Measurements from ENCODE around the gene AMIGO1.

The AMIGO1 gene

DNA sequence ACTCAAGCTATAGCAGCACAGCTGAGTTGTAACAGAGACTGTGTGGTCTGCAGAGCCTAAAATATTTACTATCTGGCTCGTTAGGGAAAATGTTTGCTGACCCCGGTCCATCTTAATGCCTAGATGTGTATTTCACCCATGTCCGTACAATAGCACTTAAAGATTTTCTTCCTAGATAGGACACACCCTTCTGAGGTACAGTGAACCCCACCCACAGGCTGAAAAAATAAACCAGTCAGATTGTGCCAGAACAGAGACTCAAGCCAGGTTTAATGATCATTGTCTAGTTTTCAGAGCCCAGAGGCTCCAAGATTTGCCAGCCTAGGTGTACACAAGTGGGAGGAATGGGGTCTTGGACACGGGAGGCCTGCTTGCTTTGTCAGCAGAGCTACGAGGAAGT lies 5.6 kb downstream of the AMIGO1 start:
- DNase-seq: no peak

DNA sequence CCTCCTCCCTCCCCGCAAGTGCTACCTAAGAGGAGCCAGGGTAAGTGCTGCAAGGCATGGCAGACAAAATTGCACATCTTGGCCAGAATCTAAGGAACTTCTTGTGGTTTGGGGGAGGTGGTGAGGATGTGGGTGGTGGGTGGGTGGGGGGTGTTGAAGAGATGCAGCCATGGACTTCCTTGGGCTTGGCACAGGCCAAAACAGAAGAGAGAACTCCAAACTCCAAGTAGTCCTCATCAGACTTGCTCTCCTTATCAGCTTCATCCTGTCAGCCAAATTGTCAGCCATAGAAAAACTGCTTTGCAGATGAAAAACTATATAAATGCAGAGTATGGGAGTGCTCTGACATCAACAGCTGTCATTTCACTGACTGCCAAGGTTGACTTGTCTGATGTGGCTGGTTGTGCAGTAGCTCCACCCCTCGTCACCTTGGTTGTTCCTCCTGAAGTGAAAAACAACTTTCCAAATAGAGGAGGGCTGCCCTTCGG lies 7.1 kb downstream of the AMIGO1 start:
- no peak for DNase-seq

GRCh38 chr1:109501644-109502363 lies 7.7 kb downstream of the AMIGO1 start:
- DNase-seq: no peak

GRCh38 chr1:109500941-109501381 lies 8.6 kb downstream of the AMIGO1 start:
- peak in 1 of 51 donors; percentile 16 for DNase-seq

DNA sequence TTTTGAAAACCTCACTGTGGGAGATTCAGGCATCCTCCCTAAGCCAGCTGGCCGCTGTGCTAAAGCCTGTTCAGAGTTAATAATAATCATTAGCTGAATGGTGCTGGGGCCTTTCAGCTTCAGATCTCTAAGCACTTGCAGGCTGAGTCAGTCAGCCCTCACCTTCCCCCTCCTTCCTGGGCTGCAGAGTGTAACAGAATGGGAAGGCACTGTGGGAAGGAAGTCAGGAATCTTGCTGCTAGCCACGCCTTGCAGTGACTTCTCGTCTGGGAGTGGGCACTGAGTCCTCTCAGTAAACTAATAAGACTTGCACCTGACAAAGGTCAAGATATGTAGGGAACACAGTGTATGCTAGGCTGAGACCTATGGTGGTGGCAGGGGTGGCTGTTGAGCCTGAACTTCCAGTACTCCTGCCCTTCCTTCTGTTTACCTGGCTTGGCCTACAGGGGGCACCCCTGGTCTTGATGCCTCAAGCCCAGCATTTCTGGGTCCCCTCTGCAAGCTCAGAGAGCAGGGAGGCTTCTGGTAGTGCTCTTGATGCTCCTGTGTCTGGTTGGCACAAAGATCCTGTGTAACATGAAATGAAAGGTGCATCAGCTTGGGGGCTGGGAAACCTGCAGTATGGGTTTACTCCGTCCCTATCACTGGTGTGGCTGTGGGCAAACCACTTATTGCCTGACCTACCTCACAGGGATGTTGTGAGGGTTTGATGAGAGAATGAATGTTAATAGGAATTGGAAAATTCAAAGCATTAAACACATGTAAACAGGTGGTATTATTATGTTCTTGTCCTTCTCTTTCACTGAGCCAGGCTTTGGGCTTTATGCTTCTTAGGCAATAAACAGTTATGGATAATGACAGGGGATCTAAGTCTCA lies 9.6 kb downstream of the AMIGO1 start:
- peak in 8 of 51 donors; percentile 6 to 55 (median 22) for DNase-seq

GRCh38 chr1:109499081-109499480 lies 10.4 kb downstream of the AMIGO1 start:
- DNase-seq: no peak

- DNase-seq: peak in 10 of 51 donors; percentile 5 to 69 (median 28)
Observed at GRCh38 chr1:109498161-109498801, 11.2 kb downstream of the AMIGO1 start.

GRCh38 chr1:109497449-109498160 lies 11.9 kb downstream of the AMIGO1 start:
- DNase-seq: no peak

DNA sequence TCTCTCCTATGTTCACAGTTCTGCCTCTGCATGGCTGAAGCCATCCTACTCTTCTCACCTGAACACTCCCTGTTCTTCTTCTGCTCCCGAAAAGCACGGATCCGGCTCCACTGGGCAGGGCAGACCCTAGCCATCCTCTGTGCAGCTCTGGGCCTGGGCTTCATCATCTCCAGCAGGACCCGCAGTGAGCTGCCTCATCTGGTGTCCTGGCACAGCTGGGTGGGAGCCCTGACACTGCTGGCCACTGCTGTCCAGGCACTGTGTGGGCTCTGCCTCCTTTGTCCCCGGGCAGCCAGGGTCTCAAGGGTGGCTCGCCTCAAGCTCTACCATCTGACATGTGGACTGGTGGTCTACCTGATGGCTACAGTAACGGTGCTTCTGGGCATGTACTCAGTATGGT lies 13.8 kb downstream of the AMIGO1 start:
- no peak for DNase-seq

GRCh38 chr1:109493805-109494539 lies 15.6 kb downstream of the AMIGO1 start, which contains the start of gene CYB561D1:
TSS of gene CYB561D1 (plus strand) at chr1:109494094. CDS start at chr1:109494140, 46 bp downstream.
- peak; percentile 32 to 94 (median 77) for DNase-seq

- no peak for DNase-seq
Observed at GRCh38 chr1:109493227-109493626, 16.3 kb downstream of the AMIGO1 start.

DNA sequence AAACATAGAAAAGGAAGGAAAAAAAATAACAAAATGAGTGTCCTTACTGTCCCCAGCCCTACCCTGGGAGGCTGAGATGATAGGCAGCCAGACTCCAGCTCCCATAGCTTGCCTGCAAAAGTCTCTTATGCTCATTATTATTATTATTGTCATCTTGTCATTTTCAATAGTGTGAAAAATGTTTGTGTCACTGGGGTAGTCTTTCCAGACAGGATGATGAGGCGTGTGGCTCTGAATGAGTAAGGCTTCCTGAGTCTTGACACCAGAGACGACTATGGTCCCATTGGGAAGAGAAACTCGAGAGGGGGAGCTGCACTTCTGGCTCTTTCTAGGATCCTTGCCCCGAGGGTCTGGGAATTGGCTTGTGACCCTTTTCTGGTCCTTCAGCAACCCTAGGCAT lies 16.7 kb downstream of the AMIGO1 start:
- DNase-seq: no peak

- DNase-seq: no peak
Observed at GRCh38 chr1:109491372-109491771, 18.2 kb downstream of the AMIGO1 start.

DNA sequence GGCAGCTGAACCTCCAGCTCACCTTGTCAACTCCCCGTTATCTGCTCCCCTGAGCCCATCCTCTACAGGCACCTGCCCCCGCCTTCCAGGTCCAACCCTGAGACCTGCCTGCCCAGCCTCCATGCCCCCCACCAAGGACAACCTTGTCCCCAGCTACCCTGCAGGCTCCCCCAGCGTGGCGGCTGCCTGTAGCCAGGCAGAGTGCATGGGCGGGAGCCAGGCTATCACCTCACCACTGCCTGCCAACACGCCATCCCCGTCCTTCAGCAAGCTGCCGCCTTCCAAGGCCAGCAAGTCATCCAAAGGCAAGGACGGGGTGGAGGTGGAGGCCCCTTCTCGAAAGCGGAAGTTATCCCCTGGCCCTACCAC lies 18.6 kb downstream of the AMIGO1 start:
- DNase-seq: no peak

GRCh38 chr1:109490029-109490933 lies 19.2 kb downstream of the AMIGO1 start:
- DNase-seq: peak in 33 of 51 donors; percentile 4 to 73 (median 45)

DNA sequence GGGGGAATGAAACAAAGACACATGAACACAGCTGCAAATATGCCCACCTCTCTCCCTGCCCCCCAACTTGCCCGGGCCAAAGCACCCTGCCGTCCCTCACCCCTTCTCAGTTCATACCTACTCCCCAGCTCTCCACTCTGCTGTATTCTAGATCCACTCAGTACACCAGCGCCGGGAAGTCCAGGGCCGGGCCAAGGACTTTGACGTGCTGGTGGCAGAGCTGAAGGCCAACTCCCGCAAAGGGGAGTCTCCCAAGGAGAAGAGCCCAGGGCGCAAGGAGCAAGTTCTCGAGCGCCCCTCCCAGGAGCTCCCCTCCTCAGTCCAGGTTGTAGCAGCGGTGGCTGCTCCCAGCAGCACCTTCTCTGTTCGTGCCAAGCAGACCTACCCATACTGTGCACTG lies 20.8 kb downstream of the AMIGO1 start:
- DNase-seq: no peak

- no peak for DNase-seq
Observed at GRCh38 chr1:109488201-109488600, 21.3 kb downstream of the AMIGO1 start.

- no peak for DNase-seq
Observed at GRCh38 chr1:109487261-109487660, 22.3 kb downstream of the AMIGO1 start.

GRCh38 chr1:109485001-109485400 lies 24.5 kb downstream of the AMIGO1 start:
- no peak for DNase-seq

All from hypothalamus (tissue), 51 donors.